Fibroblast of skin of right biceps (primary cell): ENCODE data around the gene BCL2L11.

ENCODE experiments used
- DNase-seq: peaks from one replicate; pipeline ENCODE4 v3.0.0-alpha.2; 2013

BCL2L11 gene

DNA sequence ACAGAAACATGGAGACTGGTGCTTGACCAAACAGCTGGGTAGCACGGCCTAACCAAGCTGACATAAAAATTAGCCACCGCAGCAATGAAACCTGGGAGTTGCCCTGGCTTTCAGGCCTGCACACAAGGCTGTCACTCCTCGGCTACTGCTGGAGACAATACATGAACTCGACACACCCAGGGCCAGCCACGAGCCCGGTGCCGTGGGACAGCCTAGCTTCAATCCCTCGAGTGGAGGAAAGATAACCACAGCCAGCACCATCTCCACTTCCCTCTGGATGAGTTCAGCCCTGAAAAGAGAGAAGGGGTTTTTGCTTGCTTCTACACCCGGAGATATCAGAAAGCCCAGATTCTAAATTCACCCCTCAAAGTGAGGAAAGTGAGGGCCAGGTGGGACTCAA is 78.0 kb downstream of the BCL2L11 start:
- DNase-seq = no peak

DNA sequence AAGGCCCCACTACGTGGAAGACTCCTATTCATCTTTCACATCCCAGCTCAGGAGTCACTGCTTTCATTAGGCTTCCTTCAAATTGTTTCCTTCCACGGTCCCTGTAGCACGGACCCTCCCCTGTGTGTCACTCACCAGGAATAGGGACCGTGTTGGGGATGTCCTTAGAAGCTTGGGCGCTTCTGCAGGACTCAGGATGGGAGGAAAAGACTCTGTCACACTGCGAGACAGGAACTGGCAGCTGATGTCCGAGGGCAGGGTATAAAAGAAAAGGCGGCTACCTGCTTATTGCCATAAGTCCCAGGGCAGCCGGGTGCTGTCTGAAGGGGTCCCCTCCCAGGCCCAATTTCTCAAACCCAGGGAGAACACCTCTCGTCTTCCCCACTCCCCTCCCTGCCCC is 79.1 kb downstream of the BCL2L11 start:
- DNase-seq = no peak

DNA sequence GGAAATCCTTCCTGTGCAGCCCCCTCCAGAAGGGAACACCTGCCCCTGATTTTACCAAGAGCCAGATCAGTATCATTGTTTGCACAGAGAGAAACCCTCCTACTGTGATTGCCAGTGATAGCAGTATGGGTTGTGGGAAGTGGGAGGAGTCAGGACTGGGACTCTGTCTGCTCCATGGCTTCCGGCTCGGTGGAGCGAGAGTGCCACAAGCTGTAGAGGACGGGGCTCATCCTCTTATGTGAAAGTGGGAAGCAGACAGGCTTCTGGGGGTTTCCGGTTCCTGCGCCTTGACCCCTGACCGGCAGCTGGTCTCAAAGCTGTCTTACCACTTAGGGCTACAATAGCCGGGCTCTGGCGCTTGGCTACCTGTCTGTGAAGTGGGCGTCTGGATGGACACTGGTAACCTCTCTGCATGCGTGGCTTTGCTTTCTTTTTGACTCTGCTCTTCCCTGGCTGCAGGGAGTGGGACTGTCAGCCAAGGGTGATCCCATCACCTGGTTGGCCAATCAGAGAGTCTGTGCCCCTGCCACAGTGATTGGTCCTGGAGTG is 79.7 kb downstream of the BCL2L11 start:
- no peak for DNase-seq

DNA sequence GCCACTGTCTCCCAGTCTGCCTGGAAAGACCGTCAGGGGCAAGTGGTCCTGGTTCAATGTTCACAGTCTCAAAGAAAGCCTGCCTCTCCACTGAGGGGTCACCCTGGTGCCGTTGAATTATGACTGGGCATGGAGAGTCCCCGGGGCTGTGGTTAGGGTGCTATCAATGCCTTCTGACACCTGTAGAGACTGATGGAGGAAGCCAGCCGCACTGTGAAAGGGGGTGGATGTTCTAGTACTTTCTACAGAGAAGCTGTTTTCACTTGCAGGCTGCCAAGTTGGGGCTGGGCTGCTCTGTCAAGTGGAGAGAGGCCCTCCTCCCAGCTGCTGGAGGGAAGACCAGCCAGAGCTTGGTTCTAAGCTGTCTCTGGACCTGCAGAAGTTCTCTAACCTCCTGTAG is 80.5 kb downstream of the BCL2L11 start:
- DNase-seq = no peak

DNA sequence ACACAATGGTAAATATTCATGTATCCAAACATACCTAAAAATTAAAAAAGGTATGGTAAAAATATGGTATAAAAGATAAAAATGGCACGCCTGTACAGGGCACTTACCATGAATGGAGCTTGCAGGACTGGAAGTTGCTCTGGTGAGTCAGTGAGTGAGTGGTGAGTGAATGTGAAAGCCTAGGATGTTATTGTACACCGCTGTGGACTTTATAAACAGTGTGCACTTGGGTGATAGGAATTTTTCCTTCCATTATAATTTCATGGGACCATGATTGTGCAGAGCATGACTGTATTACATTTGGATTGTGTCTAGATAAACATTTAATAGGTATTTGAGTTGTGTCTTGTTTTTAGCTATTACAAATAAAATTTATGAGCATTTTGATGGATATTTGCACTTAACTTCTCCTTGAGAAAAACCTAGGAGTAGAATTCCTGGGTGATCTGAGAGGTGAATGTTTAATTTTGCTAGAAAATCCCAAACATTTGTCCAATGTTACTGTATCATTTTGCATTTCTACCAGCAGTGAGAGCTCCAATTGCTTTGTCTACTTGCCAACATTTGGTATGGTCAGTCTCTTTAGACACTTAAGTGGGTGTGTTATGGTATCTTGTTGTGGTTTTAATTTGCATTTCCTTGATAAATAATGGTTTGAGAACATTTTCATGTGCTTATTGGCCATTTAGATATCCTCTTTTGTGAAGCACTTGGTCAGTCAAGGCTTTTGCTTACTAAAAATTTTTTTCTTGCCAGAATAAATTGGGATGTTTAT is 81.7 kb downstream of the BCL2L11 start:
- peak; percentile 34 for DNase-seq

DNA sequence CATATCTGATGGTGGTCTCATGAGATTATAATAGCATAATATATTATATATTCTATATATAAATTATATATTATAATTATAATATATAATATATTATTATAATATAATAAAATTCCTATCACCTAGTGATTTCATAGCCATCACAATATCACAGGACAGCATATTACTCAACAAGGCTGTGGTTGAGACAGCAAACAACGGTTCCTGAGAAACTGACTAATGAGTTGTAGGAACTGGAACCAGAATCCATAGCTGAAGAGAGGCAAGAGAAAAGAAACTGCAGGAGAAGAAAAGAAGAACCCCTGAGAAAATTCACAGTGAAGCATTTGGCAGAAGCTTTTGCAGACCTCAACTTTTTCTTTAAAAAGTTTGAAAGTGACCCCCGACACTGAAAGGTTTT is 84.0 kb downstream of the BCL2L11 start:
- DNase-seq = no peak

DNA sequence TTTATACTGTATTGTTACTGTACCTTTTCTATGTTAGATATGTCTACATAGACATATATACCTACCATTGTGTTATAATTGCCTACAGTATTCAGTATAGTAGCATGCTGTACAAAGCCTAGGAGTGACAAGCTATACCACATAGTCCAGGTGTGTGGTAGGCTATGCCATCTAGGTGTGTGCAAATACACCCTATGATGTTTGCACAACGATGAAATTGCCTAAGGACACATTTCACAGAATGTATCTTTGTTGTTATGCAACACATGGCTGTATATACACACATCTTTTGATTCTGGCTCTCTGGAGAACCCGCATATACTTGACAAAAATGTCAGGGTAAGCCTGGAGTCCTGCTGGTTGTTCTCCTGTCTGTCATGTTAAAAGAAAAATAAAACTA is 85.1 kb downstream of the BCL2L11 start:
- DNase-seq = no peak

DNA sequence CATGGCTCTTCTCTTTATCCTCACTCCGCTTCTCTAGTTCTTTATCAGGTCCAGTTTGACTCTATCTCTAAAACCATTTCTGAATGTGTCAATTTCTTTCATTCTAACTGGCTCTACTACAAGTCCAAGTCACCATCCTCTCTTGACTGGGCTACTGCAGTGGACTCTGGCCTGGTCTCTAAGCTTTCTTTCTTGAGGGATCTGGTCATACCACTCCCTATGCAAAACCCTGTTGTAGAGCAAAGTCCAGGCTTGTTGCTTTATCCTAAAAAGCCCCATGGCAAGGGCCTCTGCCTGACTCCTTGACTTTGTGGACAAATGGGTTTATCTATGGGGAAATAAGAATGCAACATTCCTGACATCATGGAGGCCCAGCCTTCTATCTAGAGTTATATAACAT is 87.1 kb downstream of the BCL2L11 start:
- DNase-seq = no peak

DNA sequence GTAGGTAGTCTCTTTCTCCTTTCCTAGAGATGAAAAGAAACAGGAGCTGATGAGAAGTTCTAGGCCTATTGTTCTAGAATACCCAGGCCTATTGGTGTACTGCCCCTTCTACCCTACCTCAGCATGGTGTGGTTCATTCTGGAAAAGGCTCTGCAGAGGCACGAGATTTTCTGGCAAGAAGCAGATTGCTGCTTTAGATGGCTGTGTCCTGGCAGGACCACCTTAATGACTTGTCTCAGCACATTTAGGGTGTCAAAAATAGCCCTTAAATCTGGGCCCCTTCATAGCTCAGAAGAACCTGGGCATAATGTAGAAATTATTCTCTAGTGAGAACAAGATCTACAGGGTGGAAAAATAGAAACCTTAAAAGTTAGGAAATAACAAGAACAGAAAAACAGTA is 87.9 kb downstream of the BCL2L11 start:
- DNase-seq = no peak

DNA sequence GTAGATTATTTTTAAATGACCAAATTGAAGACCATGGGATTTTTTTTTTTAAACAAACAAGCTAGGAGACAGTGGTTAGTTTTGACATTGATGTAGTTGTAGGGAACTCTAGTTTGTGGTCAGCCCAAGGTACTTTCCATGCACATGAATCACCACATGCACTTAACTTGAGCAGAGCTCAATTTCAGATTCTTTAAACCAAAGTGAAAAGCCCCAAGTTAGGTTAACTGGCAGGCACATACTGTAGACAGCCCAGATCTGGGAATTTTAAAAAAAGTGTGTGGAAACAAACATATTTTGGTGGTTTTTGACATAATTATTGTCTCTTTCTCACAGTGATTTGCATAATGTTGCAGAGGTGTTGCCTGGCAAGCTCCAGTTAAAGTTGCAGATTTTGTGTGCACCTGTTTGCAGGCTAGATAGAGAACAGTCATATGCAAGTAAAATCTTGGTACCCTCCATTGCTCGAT is 88.4 kb downstream of the BCL2L11 start:
- peak; percentile 70 for DNase-seq

DNA sequence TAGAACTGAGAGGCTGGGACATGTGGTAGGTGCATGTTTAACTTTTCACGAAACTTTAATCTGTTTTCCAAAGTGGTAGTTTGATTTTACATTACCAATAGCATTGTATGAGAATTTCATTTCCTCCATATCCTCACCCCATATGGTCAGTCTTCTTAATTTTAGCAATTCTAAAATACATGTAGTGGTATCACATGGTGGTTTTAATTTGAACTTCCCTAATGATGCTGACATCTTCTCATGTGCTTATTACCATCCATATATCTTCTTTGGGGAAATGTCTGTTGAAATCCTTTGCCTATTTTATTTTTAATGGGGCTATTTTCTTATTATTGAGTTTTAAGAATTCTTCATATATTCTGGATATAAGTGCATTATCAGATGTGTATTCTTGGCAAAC is 89.3 kb downstream of the BCL2L11 start:
- no peak for DNase-seq

DNA sequence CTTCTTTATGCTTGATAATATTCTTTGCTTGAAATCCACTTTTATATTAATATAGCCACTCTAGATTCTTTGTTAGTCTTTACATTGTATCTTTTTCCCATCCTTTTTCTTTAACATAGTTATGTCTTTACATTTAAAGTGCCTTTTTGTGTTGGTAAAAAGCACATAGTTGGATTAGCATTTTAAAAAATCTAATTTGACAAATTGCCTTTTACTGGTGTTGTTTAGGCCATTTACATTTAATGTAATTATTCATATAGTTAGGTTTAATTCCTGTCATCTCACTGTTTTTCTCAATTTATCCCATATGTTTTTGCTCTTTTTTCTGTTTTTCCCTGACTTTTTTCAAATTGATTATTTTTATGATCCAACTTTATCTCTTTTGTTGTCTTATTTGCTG is 93.2 kb downstream of the BCL2L11 start:
- DNase-seq = no peak

DNA sequence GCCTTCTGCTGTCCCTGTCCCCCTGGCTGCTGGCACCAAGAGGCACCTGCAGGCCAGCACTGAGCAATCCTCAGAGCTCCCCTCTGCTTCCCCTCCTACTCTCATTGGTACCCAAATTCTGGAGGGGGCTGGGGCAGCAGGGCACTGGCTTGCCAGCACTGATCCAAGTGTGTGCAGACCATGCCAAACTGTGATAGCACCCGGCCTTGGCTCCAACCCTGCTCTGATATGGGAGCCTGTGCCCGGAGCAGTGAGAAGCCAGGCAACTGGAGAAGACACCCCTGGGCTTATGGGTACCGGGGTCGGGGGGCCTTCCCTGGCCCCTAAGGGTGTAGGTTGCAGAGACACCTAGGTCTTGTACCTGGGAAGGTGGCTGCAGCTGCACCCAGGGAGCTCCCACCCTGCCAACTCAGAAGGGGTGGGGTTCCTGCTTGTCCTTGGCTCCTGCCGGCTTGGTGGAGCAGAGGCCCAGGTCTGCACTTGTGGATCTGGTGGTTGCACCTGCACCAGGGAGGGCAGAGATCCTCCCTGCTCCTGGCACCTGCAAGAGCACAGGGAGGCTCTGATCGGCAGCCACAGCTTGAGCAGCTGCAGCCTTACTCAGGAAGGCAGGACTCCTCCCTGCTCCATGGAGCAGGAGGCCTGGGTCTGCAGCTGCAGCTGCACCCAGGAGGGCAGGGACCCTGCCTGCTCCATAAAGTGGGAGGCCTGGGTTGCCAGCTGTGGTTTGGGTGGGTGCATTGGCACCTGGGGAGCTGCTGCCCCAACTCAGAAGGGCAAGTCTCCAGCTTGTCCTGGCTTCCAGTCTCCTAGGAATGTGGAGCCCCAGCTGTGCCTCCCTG is 96.3 kb downstream of the BCL2L11 start:
- DNase-seq = no peak
